ENCODE data around the gene CELF6. TPM values are rescaled to one million over a fixed set of nuclear protein-coding genes. Genes with fewer than 3 reads are reported as not detected.

CELF6 gene
- total RNA-seq, 1 experiment from 2014 or later, result not detected

- intact Hi-C loops (cut with micrococcal nuclease; ENCODE audit: unreplicated experiment), result loop anchor here (10.0 kb wide), 2 partner anchors 215 to 355 kb away; no protein-coding TSS in a partner anchor
- TF ChIP-seq CTCF (IDR thresholded peaks at IDR 0.05; ENCODE audit: insufficient read depth in 1 of 2, low read depth in 1 of 2, low read length in 1 of 2, severe bottlenecking in 1 of 2, unreplicated experiment in 1 of 2), result no peak
- H3K27me3 Mint-ChIP-seq (ENCODE audit: insufficient read depth, unreplicated experiment), result peaks cover 23% of the 10 kb centered on the region
- H3K4me3 Mint-ChIP-seq (ENCODE audit: unreplicated experiment), result peak overlapping the region; percentile 80
- H3K4me1 Mint-ChIP-seq (ENCODE audit: low read depth, unreplicated experiment), result peaks cover 14% of the 10 kb centered on the region
- no TSS peak for BruUV-seq (replicated peaks)
- CTCF ChIA-PET, result no interaction called here
- POLR2A ChIA-PET, result no interaction called here
- H3K27ac Mint-ChIP-seq (ENCODE audit: unreplicated experiment), result no peak overlapping the region
- peaks cover 10% of the 10 kb centered on the region for H3K9me3 Mint-ChIP-seq (ENCODE audit: unreplicated experiment)
- Histone ChIP-seq H3K27me3 (replicated peaks; ENCODE audit: control insufficient read depth, insufficient read depth, low read length) (no peaks in the 10 kb centered on the region), H3K9me3 (no peaks in the 10 kb centered on the region), H3K4me3 (ENCODE audit: low read depth, low read length) (peak overlapping the region; percentile 76), H3K36me3 (ENCODE audit: control insufficient read depth, insufficient read depth, low read length) (no peaks in the 10 kb centered on the region), H3K4me1 (peaks cover 4% of the 10 kb centered on the region; the same call in 1 of the 2 replicates)
- peaks cover 7% of the 10 kb centered on the region for H3K36me3 Mint-ChIP-seq (ENCODE audit: insufficient read depth, unreplicated experiment)
- DNase-seq, result peak; percentile 85 to 92
These were observed 485 bp downstream of the CELF6 start for GRCh38 chr15:72319360-72319984.

GRCh38 chr15:72318408-72318942 is 1.5 kb downstream of the CELF6 start:
- CTCF ChIA-PET, result no interaction called here

More at GRCh38 chr15:72318408-72318942, 1.5 kb downstream of the CELF6 start:
- H3K27me3 Mint-ChIP-seq (ENCODE audit: insufficient read depth, unreplicated experiment), result peaks cover 23% of the 10 kb centered on the region
- no peak for TF ChIP-seq CTCF (IDR thresholded peaks at IDR 0.05; ENCODE audit: insufficient read depth in 1 of 2, low read depth in 1 of 2, low read length in 1 of 2, severe bottlenecking in 1 of 2, unreplicated experiment in 1 of 2)
- Histone ChIP-seq H3K27me3 (replicated peaks; ENCODE audit: control insufficient read depth, insufficient read depth, low read length) (no peaks in the 10 kb centered on the region), H3K4me3 (ENCODE audit: low read depth, low read length) (no peak overlapping the region), H3K9me3 (no peaks in the 10 kb centered on the region), H3K36me3 (ENCODE audit: control insufficient read depth, insufficient read depth, low read length) (no peaks in the 10 kb centered on the region), H3K4me1 (peaks cover 4% of the 10 kb centered on the region; the same call in 1 of the 2 replicates)
- H3K27ac Mint-ChIP-seq (ENCODE audit: unreplicated experiment), result no peak overlapping the region
- POLR2A ChIA-PET, result no interaction called here
- H3K4me1 Mint-ChIP-seq (ENCODE audit: low read depth, unreplicated experiment), result peaks cover 14% of the 10 kb centered on the region
- DNase-seq, result no peak
- H3K9me3 Mint-ChIP-seq (ENCODE audit: unreplicated experiment), result no peaks in the 10 kb centered on the region
- intact Hi-C loops (cut with micrococcal nuclease; ENCODE audit: unreplicated experiment), result loop anchor here (10.0 kb wide), 2 partner anchors 216 to 356 kb away; no protein-coding TSS in a partner anchor
- no TSS peak for BruUV-seq (replicated peaks)
- H3K4me3 Mint-ChIP-seq (ENCODE audit: unreplicated experiment), result peak overlapping the region; percentile 80
- H3K36me3 Mint-ChIP-seq (ENCODE audit: insufficient read depth, unreplicated experiment), result peaks cover 7% of the 10 kb centered on the region

Data from Caco-2 (cell line).